DOHH2 (cell line): Measurements from ENCODE around the gene CCBE1.

Source experiments
- CTCF ChIP-seq: fragments of 200-600 bp; sonication (generic); IDR thresholded peaks from one replicate; pipeline ENCODE4 v1.5.1; 2014; ENCODE audit warnings: antibody characterized with exemption, mild to moderate bottlenecking, low read depth, low read length; ENCODE audit not compliant: poor library complexity, severe bottlenecking
- EZH2phosphoT487 ChIP-seq: fragments of 200-600 bp; sonication (generic); IDR thresholded peaks from 2 replicates; pipeline ENCODE4 v1.6.1; 2017; ENCODE audit warnings: borderline replicate concordance, mild to moderate bottlenecking, antibody characterized with exemption, low read length, moderate library complexity, mixed read lengths

DNA sequence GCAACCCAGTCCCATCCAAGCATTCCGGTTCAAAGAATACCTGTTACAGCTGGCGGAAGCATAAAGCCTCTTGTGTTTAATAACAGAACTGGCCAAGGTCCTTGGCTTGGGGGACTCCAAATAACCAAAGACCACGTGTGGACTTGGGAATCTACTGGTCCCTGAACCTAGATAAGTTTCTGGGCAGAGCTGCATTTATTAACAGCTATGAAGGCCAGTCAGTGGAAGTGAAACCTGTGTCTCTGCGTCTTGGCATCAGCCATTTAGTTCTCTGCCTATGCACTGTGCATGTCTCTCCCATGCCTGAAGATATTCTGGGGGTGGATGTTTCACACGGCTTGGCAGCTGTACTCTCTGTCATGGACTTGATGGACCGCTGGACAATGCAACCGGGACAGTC lies 137.7 kb downstream of the CCBE1 start:
- no peak for TF ChIP-seq CTCF
- no peak for TF ChIP-seq EZH2phosphoT487
